ENCODE measurements around the gene C19orf67.

C19orf67 gene

DNA sequence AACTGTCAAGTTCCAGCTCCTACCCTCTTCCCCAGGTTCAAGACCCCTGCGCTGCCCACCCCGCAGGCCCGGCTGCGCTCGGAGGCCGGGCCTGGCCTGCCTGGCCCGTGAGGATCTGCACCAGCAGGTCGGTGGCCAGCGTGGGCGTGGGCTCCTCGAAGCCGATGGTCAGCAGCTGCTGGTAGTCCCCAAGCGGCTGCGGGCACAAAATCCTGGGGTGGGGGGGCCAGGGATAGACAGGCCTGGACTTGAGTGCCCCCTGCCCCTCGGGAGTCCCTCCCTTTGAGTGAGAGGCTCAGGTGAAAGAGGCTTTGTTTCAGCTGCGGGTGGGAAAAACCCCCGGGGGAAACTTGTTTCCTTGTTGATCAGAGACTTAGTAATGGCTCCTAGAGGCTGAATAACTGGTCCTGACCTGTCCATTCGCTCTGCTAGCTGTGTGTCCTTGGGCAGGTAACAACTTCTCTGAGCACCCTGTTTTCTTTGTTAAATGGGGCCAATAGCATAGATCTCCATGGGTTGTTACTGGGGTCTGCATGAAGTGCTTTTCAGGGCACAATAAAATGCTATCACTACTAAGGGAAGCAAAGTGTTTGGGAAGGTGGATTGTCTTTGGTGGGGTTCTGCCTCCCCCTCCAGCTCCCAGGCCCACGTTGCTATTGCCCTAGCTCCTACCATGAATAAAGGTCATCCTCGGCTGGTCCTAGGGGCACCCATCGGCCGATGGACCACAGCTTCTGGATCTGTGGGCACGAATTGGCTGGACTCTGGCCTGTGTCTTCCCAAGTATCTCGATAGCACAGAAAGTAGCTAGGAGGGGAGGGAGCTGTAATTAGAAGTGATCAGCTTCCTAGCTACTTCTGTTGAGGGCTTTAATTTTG lies 3.5 kb downstream of the C19orf67 start:
- DNase-seq = no peak

DNA sequence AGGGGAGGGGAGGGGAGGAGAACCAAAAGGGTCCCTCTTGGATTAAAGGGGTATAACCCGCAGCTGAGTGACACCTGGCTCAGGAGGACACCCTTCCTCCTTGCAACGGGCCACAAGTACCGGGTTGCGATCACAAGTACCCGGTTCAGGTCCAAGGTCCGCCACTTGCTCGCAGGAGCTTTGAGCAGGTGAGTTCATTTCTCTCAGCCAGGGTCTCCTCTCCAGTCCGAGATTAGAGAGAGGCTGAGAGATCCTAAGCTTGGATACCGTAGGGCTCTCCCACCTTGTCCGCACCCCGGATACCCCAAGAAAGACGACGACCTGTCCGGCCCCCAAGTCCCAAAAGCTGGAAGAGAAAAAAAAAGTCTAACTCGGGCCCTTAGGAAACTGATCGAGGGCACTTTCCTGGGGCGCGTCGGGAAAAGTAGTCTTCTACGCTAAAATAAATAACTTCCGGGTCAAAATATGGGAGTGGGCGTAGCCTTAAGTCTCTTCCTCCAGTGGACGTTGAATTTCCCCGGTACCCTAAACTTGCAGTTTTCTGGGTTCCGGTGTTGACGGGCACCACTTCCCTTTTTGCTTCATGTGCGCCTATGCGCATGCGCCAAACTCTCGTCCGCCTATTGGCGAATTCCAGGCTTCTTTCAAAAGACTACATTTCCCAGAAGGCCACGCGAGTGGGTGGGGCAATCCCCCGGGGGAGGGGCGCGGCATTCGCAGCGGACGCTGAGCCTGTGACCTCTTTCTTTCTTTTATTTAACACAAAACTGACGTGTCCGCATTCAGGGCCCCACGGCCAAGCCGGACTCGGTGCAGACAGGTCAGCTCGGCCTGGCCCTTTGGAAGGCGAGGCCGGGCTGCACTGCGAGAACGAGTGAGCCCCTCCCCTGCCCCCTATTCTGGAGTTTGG lies 4.4 kb downstream of the C19orf67 start:
- peak; percentile 94 for DNase-seq

- DNase-seq = no peak
Observed at GRCh38 chr19:14078411-14078810, 7.2 kb downstream of the C19orf67 start.

DNA sequence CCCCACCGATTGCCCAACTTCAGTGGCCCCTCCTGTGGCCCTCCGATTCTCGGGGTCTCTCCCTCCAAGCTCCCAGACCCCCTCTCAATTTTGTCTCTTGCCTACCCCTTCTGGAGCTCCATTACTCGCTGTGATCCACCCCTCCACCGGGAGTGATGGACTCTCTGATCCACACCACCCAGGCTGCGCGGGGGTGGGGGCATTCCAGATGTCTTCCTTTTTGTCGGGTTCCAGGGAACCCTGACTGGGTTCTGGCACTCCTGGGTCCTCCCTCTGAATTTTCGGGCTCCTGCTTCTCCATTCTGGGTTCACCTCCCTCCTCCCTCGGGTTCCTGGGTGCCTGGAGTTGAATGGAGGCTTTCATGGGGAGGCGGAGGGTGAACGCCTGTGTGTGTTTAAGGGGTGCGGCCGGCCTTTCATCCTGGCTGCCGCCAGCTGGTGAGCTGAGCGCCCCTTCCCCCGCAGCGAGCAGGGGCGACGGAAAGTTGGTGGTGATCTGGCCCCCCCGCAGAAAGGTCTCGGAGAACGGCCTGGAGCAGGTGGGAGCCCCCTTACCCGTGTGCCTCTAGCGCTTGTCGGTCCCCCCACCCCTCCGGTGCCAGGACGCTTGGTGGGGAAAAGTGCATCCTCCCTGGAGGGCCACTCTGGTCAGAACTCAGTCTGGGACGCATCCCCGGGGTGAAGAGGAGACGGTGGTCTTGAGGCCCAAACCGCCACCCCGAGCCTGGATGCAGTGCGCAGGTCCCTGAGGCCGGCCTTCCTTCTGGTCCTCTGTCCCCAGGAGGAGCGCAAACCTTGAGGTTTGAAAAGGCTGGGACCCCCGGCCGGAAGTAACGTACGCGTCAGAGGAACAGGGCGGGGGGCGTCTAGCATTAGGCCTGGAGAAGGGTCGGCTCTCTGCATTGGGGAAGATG lies 11.4 kb downstream of the C19orf67 start:
- DNase-seq = no peak

- no peak for DNase-seq
Observed at GRCh38 chr19:14073261-14073924, 12.2 kb downstream of the C19orf67 start.

- no peak for DNase-seq
Observed at GRCh38 chr19:14072535-14073260, 12.9 kb downstream of the C19orf67 start, which contains the start of gene MISP3. MISP3 (plus strand) TSS chr19:14072786; CDS start chr19:14073310, 524 bp downstream.

DNA sequence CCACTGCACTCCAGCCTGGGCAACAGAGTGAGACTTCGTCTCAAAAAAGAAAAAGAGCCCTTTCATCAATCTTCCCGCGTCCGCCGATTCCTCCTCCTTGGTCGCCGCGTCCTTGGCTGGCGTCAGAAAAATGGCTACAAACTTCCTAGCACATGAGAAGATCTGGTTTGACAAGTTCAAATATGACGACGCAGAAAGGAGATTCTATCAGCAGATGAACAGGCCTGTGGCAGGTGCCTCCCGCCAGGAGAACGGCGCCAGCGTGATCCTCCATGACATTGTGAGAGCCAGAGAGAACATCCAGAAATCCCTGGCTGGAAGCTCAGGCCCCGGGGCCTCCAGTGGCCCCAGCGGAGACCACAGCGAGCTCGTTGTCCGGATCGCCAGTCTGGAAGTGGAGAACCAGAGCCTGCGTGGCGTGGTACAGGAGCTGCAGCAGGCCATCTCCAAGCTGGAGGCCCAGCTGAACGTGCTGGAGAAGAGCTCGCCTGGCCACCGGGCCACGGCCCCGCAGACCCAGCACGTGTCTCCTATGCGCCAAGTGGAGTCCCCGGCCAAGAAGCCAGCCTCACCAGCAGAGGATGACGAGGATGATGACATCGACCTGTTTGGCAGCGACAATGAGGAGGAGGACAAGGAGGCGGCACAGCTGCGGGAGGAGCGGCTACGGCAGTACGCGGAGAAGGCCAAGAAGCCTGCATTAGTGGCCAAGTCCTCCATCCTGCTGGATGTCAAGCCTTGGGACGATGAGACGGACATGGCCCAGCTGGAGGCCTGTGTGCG lies 15.1 kb downstream of the C19orf67 start:
- no peak for DNase-seq

GRCh38 chr19:14066134-14066533 lies 19.4 kb downstream of the C19orf67 start:
- DNase-seq = no peak

DNA sequence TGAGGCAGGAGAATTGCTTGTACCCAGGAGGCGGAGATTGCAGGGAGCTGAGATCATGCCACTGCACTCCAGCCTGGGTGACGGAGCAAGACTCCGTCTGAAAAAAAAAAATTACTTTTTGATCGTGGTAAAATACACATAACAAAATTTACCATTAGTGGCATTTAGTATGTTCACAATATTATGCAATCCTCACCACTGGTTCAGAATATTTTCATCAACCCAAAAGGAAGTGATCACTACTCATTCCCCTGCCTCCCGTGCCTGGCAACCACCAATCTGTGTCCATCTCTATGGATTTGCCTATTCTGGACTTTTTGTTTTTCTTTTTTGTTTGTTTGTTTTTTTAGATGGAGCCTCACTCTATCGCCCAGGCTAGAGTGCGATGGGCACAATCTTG lies 22.5 kb downstream of the C19orf67 start:
- DNase-seq = no peak

GRCh38 chr19:14062558-14062855 lies 23.1 kb downstream of the C19orf67 start:
- no peak for DNase-seq

- no peak for DNase-seq
Observed at GRCh38 chr19:14061751-14062557, 23.6 kb downstream of the C19orf67 start, which contains the start of gene PALM3. PALM3 (minus strand) TSS chr19:14062076; CDS start chr19:14061980, 96 bp downstream.

- DNase-seq = no peak
Observed at GRCh38 chr19:14061081-14061749, 24.4 kb downstream of the C19orf67 start.

DNA sequence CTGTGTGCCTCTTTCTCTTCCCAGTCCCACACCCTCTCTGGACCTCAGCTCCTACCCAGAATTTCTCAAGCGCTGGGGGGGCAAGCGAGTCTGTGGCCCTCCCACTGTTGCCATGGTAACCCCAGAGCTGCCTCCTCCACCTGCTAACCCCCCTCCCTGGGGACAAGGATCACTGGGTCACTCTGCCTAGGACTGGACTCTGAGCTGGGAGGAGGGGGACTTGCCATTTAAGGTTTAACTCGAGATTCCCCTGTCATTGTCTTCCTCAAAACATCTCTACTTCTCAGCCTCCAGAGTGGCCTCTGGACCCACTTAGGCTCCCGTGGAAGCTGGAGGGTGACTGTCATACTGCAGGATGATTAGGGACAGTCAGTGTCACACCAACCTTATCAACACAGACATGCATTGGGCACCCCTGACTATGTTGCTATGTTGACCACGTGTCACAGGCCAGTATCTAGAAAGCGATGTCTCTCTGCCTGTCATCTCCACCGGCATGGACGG lies 25.9 kb downstream of the C19orf67 start:
- no peak for DNase-seq

GRCh38 chr19:14059093-14059480 lies 26.5 kb downstream of the C19orf67 start:
- DNase-seq = no peak

DNA sequence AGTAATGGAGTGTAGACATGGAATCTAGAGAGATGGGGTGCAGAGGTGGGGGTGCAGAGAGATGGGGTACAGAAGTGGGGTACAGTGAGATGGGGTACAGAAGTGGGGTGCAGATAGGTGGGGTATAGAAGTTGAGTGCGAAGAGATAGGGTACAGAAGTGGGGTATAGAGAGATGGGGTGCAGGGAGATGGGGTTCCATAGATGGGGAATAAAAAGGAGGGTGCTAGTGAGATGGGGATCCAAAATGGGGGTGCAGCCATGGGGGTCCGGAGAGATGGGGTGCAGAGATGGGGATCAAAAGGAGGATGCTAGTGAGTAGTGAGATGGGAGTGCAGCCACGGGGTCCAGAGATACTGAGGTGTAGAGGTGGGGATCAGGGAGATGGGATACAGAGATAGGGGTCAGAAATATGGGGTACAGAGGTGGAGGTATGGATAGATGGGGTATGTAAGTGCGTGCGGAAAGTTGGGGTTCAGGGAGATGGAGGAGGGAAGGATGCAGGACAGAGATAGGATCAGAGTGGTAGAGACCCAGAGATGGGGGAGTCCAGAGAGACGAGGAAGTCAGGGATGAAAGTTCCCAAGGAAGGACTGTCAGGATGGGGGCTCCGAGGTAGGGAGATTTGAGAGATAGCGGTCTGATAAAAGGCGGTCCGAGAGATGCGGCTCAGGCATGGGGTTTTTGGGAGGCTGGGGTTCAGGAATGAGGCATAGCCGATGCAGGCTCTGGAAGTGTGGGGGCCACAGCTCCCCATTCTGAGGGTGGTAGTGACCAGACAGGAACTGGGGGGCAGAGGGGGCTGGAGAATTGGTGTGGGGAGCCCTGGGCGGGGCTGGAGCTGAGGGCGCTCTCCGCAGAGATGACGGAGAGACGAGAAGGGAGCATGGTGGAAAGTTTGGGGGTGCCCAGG lies 27.1 kb downstream of the C19orf67 start:
- DNase-seq = no peak

DNA sequence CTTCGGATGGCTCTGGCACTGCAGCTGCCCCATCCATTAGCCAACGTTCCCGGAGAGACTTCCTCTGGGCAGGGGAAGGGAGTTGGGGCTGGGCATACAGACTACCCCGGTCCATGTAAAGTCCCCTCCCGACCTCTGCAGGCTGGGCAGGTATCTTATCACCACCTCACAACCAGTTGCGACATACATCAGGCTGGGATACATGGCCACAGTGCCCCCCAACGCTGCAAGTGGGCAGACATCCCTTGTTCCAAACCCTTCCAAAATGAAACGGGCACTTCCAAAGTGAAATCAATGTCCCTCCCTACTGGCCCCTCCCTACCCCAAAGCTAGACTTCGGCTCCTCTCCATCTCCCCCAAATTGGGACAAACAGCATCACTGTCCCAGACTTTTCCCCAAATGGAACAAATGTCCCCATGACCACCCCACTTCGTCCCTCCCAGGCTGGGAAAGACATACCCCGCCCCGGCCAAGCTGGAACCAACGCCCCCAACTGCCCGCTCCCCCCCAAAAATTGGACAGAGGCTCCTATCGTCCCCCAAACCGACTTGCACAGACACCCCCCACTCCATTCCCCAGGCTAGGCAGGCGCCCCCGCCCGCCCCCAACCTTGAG lies 28.7 kb downstream of the C19orf67 start:
- no peak for DNase-seq

DNA sequence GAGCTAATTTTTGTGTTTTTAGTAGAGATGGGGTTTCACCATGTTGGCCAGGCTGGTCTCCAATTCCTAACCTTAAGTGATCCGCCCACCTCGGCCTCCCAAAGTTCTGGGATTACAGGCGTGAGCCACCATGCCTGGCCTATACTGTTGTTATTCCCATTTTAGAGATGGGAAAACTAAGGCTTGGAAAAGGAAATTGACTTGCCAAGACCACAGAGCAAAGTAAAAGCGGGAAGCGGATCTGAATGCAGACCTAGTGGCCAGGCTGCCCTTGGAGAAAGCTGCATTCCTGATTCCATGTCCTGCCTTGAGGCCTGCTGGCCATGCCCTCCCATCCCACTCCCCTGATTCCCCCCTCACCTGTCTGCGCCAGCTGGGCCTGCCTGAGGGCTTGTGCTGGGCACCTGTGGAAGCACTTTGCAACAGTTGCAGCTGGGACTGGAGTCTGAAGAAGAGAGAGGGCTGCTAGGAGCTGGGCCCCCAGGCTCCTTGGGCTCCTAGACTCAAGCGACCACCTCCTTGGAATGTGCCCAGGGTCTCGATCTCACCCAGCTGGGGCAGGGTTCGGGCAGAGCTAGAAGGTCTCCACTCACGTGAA lies 29.4 kb downstream of the C19orf67 start:
- no peak for DNase-seq

Data from NCI-H1436 treated with DMSO at 0.1 percent for 48 hours (cell line).